IPS DF 6.9 (cell line): Measurements from ENCODE around the gene SLC35E3.

ENCODE experiments used
- DNase-seq: peaks from one replicate; pipeline ENCODE4 v3.0.0-alpha.2; 2013; ENCODE audit warnings: low read depth, low spot score
- H3K27ac ChIP-seq: one replicate; pipeline ENCODE4 v1.5.1; 2013; ENCODE audit warnings: low read length, control low read depth
- H3K27me3 ChIP-seq: 2 replicates; pipeline ENCODE4 v1.6.1; 2013; ENCODE audit warnings: mild to moderate bottlenecking, low read length; ENCODE audit not compliant: control insufficient read depth, insufficient read depth
- H3K36me3 ChIP-seq: 2 replicates; pipeline ENCODE4 v1.6.1; 2013; ENCODE audit warnings: low read length; ENCODE audit not compliant: control insufficient read depth, insufficient read depth
- H3K4me1 ChIP-seq: 2 replicates; pipeline ENCODE4 v1.6.1; 2013; ENCODE audit warnings: low read length; ENCODE audit not compliant: control insufficient read depth, insufficient read depth
- H3K4me3 ChIP-seq: 2 replicates; pipeline ENCODE4 v1.5.1; 2013; ENCODE audit warnings: mild to moderate bottlenecking, low read length
- H3K9me3 ChIP-seq: 2 replicates; pipeline ENCODE4 v1.6.1; 2013; ENCODE audit warnings: low read length, inconsistent platforms; ENCODE audit not compliant: control insufficient read depth, insufficient read depth
- WGBS: extraction: QIAGEN DNeasy Blood & Tissue Kit; methylation state at CpG from one replicate; pipeline ENCODE4 v1.1.7; 2013; ENCODE audit warnings: mixed read lengths, missing lambda C conversion rate; ENCODE audit not compliant: insufficient read length, insufficient coverage; 5-methylcytosine and 5-hydroxymethylcytosine counted together

The SLC35E3 gene

GRCh38 chr12:68784015-68784414, 38.0 kb downstream of the SLC35E3 start:
- no CpG with 5 or more reads among the region's 8 CpGs for WGBS
- DNase-seq: no peak
- H3K36me3 ChIP-seq: no peaks in the 10 kb centered on the region
- H3K4me3 ChIP-seq: no peak overlapping the region
- no peaks in the 10 kb centered on the region for H3K27me3 ChIP-seq
- H3K27ac ChIP-seq: no peak overlapping the region
- H3K4me1 ChIP-seq: no peaks in the 10 kb centered on the region
- H3K9me3 ChIP-seq: no peaks in the 10 kb centered on the region

GRCh38 chr12:68785358-68785757, 39.4 kb downstream of the SLC35E3 start:
- WGBS: no CpG with 5 or more reads among the region's 2 CpGs
- no peaks in the 10 kb centered on the region for H3K4me1 ChIP-seq
- H3K9me3 ChIP-seq: no peaks in the 10 kb centered on the region
- no peak overlapping the region for H3K4me3 ChIP-seq
- no peak for DNase-seq
- no peaks in the 10 kb centered on the region for H3K36me3 ChIP-seq
- no peak overlapping the region for H3K27ac ChIP-seq
- no peaks in the 10 kb centered on the region for H3K27me3 ChIP-seq

GRCh38 chr12:68785823-68786222, 39.8 kb downstream of the SLC35E3 start:
- no peaks in the 10 kb centered on the region for H3K36me3 ChIP-seq
- no peak overlapping the region for H3K4me3 ChIP-seq
- DNase-seq: no peak
- WGBS: no CpG with 5 or more reads among the region's 5 CpGs
- H3K27ac ChIP-seq: no peak overlapping the region
- no peaks in the 10 kb centered on the region for H3K27me3 ChIP-seq
- H3K4me1 ChIP-seq: no peaks in the 10 kb centered on the region
- H3K9me3 ChIP-seq: no peaks in the 10 kb centered on the region

- no peaks in the 10 kb centered on the region for H3K36me3 ChIP-seq
- no peaks in the 10 kb centered on the region for H3K27me3 ChIP-seq
- H3K4me1 ChIP-seq: no peaks in the 10 kb centered on the region
- H3K27ac ChIP-seq: no peak overlapping the region
- H3K4me3 ChIP-seq: no peak overlapping the region
- no peaks in the 10 kb centered on the region for H3K9me3 ChIP-seq
- no CpG with 5 or more reads among the region's 2 CpGs for WGBS
- no peak for DNase-seq
Measured at GRCh38 chr12:68786929-68787328, 41.0 kb downstream of the SLC35E3 start.

GRCh38 chr12:68788554-68789143, 42.7 kb downstream of the SLC35E3 start:
- Histone ChIP-seq H3K9me3 (no peaks in the 10 kb centered on the region), H3K4me1 (no peaks in the 10 kb centered on the region), H3K27ac (no peak overlapping the region), H3K4me3 (no peak overlapping the region), H3K36me3 (no peaks in the 10 kb centered on the region), H3K27me3 (no peaks in the 10 kb centered on the region)
- no CpG with 5 or more reads among the region's 3 CpGs for WGBS
- no peak for DNase-seq

- WGBS: no CpG with 5 or more reads among the region's 14 CpGs
- no peaks in the 10 kb centered on the region for H3K9me3 ChIP-seq
- no peaks in the 10 kb centered on the region for H3K36me3 ChIP-seq
- DNase-seq: no peak
- H3K4me1 ChIP-seq: no peaks in the 10 kb centered on the region
- H3K27me3 ChIP-seq: no peaks in the 10 kb centered on the region
- H3K27ac ChIP-seq: no peak overlapping the region
- no peak overlapping the region for H3K4me3 ChIP-seq
Measured at GRCh38 chr12:68789144-68789878, 43.3 kb downstream of the SLC35E3 start.

- H3K4me1 ChIP-seq: no peaks in the 10 kb centered on the region
- no peaks in the 10 kb centered on the region for H3K36me3 ChIP-seq
- H3K9me3 ChIP-seq: no peaks in the 10 kb centered on the region
- no CpG with 5 or more reads among the region's 13 CpGs for WGBS
- DNase-seq: no peak
- H3K27ac ChIP-seq: no peak overlapping the region
- H3K27me3 ChIP-seq: no peaks in the 10 kb centered on the region
- no peak overlapping the region for H3K4me3 ChIP-seq
Measured at GRCh38 chr12:68790081-68790951, 44.3 kb downstream of the SLC35E3 start.

GRCh38 chr12:68790952-68791234, 44.9 kb downstream of the SLC35E3 start:
- Histone ChIP-seq H3K27me3 (no peaks in the 10 kb centered on the region), H3K36me3 (no peaks in the 10 kb centered on the region), H3K27ac (no peak overlapping the region), H3K4me1 (no peaks in the 10 kb centered on the region), H3K9me3 (no peaks in the 10 kb centered on the region), H3K4me3 (no peak overlapping the region)
- no CpG with 5 or more reads among the region's 3 CpGs for WGBS
- DNase-seq: no peak

- Histone ChIP-seq H3K4me1 (no peaks in the 10 kb centered on the region), H3K9me3 (no peaks in the 10 kb centered on the region), H3K36me3 (no peaks in the 10 kb centered on the region), H3K4me3 (no peak overlapping the region), H3K27me3 (no peaks in the 10 kb centered on the region), H3K27ac (no peak overlapping the region)
- DNase-seq: no peak
- WGBS: no CpG with 5 or more reads among the region's 2 CpGs
Measured at GRCh38 chr12:68791897-68792481, 46.0 kb downstream of the SLC35E3 start.

GRCh38 chr12:68792952-68793351, 47.0 kb downstream of the SLC35E3 start:
- Histone ChIP-seq H3K36me3 (no peaks in the 10 kb centered on the region), H3K4me3 (no peak overlapping the region), H3K27me3 (no peaks in the 10 kb centered on the region), H3K4me1 (no peaks in the 10 kb centered on the region), H3K9me3 (no peaks in the 10 kb centered on the region), H3K27ac (no peak overlapping the region)
- WGBS: no CpG with 5 or more reads among the region's 2 CpGs
- no peak for DNase-seq
